NCI-H510A (cell line): ENCODE results near the gene STXBP3.
"Not testable (repeated sequence)": the region's sequence is repeated elsewhere in the genome, so short reads cannot be mapped to it uniquely, and the experiment has no call there.

Source experiments
- DNase-seq: peaks from one replicate; lab custom pipeline; 2025; lab: John Stamatoyannopoulos, UW

STXBP3 gene

DNA sequence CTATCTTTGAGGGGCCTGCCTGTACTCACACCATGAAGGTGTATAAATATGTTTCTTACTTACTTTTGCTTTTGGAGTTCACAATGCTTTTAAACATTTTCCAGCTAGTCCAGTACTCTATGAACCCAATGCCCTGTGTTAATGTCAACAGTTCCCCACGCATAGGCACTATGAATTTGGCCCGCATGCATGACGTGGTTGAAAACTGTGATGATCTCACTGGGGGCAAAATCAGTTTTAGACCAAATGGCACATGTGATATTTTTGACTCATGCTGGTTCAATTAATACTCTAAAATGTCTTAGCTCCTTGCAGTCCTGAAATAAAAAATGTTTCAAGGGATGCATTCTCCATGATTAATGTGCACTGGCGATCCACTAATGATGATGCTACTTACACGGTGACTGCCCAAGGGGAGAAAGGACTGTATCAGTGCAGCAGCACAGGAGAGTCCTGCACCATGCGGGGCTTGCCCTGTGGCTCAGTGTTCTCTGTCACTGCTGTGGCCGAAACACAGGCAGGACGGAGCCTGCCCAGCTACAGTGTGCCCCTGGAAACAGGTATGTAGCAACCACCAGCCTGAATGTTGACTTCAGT lies 18.0 kb upstream of the STXBP3 start:
- no peak for DNase-seq

DNA sequence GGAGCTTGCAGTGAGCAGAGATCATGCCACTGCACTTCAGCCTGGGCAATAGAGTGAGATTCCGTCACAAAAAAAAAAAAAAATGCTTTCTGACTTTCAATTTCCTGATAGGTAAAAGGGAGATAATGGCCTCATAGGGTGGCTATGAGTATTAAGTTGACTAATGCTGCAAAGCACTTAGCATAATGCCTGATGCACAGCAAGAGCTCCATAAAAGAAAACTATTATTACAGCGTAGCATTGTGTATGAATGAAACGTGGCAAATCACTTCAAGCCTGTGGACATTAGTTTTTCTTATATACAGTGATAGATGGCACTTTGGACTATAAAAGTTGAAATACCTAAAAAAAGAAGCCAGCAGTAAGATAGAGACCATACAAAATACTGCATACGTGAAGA lies 17.0 kb upstream of the STXBP3 start:
- no peak for DNase-seq

DNA sequence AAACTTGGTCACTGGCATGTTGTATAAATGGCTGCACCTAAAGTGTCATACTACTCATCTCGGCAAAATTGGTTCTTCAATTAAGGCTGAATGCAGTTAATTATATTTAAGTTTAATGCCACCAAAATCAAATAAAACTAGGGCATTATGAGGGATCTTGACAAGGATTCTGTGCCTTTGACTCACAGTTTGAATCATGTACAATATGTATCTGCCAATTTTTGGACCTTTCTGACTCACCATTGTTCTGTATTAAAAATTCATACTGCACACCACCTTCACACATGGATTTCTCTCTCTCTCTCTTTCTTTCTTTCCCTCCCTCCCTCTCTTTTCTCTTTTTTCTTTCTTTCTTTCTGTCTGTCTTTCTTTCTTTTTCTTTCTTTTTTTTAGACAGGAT lies 14.1 kb upstream of the STXBP3 start:
- no peak for DNase-seq

DNA sequence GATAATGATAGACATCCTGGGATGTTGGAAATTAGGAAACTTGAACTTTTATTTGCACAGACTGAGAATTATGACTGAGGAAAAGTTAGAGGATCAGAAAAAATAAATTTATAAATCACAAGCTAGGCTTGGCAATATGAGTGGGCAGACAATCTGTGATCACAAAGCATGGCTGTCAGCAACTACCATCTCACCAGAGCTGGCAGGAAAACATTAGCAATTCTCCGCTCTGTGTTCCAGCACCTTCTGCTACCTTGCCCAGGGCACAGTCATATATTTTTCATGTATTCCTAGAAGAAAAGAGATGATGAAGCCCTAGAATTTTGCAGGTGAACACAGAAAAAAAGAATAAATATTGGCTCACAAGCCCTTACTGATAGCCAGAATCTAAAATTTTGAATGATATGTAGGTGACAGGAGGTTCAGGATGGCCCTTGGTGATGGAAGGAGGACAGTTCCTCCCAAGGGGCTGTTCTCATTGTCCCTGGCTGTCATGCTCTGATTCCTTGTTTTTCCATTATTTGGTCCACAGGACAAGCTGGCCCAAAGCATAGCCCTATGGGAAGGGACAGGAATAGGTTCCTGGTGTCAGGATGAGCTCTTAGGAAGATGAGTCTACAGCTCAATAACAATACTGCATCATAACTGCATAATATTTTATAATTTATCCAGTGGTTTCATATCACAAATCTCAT lies 12.2 kb upstream of the STXBP3 start:
- DNase-seq: no peak

DNA sequence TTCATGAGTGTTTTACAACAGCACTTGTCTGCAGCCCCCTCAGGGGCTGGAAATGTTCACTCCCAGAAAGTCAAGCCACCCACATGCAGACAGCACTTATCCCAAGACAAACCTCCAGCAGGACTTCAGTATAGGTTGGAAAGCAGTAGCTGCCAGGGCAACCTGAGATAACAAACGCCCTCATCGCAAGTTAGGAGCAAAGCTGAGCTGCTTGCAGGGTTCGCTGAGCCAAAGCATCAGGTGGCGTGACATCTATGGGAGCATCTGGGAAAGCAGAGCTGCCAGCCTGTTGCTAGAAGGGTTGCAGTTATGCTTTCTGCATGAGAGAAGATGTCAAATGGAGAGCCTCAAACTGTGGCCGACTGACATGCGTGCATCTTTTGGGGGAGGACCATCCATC lies 4.2 kb upstream of the STXBP3 start:
- no peak for DNase-seq

DNA sequence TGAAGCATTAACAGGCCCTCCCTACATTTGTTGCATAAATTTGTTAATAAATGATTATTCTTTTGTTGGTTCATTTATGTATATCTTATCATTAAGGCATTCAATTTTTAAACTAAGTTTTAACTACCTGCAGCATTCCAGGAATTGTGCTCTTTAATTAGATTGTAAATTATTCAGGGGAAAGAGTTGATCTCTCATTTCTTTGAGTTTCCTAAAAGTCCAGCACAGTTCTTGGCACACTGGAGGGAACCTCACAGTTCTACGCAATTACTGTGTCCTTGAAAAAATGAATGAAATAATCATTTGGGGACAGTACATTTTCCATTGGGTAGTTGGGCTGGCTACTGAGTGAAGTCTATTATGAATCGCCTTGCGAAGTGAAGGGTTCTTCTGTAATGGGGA lies 493 bp upstream of the STXBP3 start:
- no peak for DNase-seq

DNA sequence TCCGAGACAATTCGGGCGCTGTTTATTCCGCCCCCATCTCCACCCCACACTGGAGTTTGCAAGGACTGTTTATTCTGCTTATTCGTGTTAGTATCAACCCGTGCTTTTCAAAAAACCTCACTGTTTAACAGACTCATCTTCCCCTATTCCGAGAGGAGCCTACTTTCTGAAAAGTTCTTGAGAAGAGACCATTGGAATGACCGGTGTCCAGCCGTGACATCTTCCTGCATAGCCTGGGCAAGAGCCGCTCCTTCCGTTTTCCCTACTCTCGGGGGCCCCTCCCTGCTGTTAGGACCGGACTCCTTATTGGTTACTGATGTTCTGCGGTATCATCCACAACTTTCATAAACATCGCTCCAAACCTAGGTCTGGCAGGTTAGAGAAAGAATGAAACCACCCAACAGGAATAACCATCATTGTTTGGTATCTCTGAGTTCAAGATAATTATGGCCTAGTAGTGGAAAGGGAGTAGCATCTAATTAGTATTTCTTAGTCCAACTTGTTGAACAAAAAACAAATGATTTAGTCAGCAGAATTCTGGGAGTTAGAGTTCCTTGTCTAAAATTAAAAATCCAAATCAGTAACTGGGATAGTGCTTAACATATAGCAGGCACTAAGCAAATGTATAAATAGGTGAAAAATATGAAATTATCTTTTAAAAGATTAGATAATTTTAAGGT lies 837 bp downstream of the STXBP3 start:
- peak; percentile 55 for DNase-seq

DNA sequence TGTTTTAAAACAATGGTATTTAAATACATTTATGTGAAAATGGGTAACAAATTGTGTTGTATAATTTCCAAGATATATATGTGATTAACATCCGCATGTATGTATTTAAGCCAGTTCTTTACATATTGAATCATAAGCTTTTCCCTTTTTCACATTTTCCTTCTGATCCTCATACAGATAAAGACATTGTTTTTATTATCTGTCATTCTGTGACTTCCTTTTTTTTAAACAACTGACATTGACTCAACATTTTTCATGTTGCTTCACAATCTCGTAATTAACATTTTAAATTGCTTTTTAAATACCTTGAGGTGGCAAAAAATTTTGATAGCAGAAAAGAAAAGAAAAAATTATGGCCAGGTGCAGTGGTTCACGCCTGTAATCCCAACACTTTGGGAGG lies 1.4 kb downstream of the STXBP3 start:
- no peak for DNase-seq

DNA sequence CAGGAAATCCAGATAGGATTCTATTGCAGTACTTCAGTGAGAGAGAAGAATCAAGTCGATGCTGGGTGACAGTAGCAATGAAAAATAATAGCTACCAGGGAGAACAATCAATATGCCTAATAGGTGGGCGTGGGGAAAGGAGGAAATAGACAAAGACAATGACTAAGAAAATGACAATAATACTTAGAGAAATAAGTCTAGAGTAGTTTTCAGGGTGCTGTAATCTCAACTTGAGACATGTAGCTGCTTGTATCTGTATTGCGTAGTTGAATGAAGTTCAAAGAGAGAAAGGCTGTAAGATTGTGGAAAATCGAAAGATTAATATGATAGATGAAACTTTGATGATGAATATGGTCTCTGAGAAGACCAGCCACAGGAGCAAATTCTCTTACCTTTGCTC lies 2.6 kb downstream of the STXBP3 start:
- no peak for DNase-seq

DNA sequence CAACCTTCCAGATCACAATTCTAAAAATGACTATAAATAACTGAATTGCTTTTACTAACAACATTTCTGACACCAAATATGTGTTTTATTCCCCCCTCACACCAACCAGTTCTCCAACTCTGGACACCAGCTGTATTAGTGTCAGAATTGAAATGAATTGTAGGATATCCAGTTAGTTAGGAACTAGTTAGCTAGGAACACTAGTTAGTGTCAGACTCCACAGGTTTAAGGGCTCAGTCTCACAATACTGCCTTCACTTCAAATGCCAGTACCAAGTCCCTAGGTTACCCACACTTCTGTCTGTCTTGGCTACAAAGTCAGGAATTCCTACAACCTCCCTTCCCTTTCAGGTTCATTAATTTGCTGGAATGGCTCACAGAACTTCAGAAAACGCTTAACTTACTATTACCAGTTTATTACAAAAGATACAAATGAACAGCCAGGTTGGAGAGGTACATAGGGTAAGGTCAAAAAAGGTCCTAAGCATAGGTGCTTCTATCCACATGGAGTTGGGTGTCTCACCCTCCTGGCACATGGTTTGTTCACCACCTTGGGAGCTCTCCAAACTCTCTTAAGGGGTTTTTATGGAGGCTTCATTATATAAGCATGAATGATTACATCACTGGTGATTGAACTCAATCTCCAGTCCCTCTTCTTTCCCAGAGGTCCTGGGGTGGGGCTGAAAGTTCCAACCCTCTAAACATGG lies 4.2 kb downstream of the STXBP3 start:
- DNase-seq: no peak

DNA sequence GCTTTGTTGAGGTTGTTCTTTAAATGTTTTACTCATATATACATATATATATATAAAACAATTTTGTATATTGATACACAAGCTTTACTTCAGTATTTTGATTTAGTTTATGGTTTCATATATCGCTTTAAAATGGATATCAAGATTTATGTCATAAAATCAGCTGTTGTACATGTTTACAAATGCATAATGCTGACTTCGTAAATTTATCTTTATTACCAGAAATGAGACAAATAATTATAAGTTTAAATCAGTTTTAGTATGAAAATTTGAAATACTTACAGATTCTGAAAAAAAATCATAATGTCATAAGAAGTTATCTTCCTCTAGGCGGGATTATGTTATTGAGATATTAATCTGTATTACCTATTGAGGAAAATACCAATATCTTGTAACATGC lies 6.9 kb downstream of the STXBP3 start:
- DNase-seq: no peak

DNA sequence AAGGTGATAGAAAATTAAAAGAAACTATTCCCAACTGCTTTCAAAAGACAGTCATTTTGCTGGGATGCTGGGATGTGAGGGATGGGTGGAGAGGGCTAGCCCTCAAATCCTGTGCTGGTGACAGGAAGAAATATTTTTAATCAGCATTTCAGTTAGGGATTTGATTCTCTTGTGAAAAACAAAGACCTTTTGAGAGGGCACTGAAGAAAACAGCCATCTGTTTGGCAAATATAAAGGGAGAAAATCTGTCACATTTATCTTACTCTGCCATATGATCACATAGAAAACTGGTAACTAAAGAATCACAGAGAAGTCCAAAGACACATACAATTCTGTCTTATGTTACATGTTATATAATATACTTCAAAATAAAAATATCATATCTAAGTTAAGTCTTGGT lies 12.3 kb downstream of the STXBP3 start:
- DNase-seq: no peak

DNA sequence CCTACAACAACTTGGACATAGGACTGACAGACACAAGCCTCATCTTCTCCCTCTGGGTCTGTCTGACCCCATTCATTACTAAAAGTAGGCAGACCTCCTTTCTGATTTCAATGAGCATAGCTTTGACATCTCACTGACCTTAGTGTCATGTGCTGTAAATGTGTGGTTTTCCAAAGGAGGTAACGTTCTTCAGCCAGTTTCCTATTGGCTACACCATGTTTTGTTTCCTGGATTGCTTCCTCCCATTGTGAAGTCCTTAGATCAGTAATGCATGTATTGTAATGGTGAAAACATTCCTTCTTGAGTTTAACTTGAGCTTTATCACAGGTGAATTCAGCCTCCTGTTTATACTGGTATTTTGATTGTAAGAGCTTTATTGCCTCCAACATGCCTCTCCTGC lies 20.6 kb downstream of the STXBP3 start:
- DNase-seq: no peak

DNA sequence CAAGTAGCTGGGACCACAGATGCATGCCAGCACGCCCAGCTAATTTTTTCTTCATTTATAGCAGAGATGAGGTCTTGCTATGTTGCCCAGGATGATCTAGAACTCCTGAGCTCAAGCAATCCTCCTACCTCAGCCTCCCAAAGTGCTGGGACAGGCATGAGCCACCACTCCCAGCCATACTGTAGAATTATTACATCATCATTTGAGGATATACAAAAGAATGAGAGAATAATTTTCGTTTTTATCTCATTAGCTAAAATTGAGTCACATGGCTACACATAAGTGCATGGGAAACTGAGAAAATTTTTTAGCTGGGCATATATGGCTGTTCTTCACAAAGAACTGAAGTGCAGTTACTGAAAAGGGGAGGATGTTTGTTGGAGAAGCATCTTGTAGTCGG lies 21.2 kb downstream of the STXBP3 start:
- no peak for DNase-seq

DNA sequence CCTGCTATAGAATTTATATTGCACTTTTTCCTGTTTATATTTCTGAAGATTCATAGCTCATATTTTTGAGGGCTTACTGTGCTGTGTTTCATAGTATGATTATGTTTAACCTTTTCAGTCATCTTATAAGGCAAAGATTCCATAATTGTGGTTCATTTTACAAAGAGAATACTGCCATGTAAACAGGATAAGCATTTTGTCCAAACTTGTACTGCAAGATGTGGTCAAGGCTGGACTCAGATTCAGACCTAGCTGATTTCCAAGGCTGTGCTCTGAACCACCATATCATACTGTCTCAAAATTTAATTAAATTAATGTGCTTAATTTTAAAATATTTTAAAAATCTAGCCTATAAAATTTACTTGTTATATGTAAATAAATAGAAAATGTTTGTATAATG lies 31.4 kb downstream of the STXBP3 start:
- DNase-seq: no peak

DNA sequence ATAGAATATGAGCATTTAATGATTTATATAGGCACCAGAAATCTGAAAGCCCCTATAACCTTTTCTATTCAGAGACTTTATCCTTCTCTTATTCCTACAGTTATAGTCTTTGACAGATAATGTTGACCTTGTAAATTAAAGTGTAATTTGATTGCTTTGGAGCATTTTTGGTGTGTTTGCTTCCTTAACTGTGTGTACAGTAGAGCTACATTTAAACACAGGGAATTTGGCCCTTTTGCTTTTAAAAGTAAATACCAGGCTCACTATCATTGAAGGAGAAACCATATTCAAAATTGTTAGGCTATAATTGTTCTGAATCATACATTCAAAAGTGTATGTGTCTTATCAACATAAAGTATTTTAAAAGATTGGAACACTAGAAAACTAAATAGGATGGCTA lies 33.0 kb downstream of the STXBP3 start:
- DNase-seq: no peak

DNA sequence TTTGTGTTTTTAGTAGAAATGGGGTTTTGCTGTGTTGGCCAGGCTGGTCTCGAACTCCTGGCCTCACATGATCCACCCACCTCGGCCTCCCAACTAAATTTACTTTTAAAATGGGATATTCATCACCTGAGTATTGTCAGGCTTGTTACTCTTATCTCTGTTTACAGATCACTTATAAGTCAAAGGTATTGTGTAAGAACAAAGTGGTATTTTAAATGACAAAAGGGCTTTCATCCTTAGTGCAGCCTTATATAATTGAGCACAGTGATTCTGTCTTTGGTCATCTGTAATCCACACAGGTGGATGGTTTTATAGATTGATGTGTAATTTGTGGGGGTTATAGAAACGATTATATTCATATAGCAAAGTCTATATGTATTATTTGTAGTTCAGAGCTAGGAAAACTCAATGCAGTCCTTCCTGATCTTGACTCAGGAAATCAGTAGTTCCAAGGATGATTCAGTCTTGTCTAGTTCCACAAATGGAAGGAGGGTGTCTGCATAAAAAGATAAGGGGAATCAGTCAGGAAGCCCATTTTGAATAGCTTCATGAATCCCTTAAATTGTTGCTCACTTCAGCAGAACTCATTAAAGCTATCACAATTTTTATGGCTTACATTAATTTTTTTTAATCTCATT lies 34.6 kb downstream of the STXBP3 start:
- no peak for DNase-seq

DNA sequence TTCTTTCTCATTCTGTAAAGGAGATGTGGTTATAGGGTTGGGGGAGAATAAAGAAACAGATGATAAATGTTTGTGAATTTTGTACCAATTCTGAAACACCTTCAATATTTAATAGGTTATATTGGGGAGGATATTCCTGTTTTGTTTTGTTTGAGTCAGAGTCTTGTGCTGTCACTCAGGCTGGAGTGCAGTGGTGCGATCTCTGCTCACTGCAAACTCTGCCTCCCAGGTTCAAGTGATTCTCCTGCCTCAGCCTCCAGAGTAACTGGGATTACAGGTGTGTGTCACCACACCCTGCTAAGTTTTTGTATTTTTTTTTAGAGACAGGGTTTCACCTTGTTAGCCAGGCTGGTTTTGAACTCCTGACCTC lies 35.1 kb downstream of the STXBP3 start:
- not testable (repeated sequence) for DNase-seq

DNA sequence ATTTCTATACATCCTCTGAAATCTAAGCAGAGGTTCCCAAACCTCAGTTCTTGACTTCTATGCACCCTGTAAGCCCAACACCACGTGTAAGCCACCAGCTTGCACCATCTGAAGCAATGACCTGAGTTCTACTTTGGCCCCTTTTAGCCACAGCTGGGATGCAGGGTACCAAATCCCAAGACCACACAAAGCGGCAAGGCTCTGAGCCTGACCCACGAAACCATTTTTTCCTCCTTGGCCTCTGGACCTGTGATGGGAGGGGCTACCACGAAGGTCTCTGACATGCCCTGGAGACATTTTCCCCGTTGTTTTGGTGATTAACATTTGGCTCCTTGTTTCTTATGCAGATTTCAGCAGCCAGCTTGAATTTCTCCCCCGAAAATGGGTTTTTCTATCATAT lies 38.8 kb downstream of the STXBP3 start:
- DNase-seq: no peak

DNA sequence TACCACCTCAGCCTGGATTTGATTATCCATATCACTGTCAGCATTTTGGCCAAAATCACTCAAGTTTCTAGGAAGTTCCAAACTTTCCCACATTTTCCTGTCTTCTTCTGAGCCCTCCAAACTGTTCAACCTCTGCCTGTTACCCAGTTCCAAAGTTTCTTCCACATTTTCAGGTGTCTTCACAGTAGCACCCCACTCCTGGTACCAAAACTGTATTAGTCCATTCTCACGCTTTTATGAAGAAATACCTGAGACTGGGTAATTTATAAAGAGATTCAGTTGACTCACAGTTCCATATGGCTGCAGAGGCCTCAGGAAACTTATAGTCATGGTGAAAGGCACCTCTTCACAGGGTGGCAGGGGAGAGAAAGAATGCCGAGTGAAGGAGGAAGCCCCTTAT lies 39.4 kb downstream of the STXBP3 start:
- no peak for DNase-seq

DNA sequence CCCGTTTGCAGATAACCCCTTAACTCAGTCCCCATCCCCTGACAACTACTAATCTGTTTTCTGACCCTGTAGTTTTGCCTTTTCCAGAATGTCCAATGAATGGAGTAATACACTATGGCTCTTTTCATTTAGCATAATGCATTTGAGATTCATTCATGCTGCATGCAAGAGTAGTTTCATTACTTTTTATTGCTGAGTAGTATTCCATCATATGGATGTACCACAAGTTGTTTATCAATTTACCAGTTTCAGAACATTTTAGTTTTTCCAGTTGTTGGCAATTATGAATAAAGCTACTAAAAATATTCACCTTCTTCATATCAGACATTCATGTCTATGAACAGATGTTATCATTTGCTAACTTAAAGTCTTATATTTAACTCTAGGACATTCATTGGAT lies 45.3 kb downstream of the STXBP3 start:
- DNase-seq: no peak

DNA sequence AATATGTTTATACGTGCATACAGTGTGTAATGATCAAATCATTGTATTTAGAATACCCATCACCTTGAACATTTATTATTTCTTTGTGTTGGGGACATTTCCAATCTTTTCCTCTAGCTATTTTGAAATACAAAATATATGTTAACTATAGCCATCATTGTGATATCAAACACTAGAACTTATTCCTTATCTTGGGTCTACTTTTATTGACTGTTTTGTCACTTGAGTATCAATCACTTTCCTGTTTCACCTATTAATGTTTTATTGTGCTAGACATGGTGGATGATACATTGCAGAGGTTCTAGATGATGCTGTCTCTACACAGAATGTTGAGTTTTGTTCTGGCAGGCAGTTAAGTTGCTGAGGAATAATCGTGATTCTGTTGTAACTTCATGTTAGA lies 45.9 kb downstream of the STXBP3 start:
- no peak for DNase-seq

DNA sequence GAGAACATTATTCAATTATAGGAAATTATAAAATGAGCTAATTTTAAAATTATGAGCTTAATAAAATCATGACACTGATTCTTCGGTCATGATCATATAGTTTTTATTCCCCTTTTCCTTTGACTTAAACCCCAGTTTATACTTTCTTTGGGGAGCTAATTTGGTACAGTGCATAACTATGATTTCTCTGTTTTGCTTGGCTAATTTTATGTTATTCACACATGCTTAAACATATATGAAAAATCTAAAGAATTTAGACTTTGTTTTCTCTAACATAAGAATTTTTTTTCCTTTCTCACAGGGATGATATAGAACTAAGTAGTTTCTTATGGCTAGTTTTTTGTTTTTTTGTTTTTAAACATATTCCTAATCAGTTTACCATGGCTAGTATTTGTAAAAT lies 52.5 kb downstream of the STXBP3 start:
- DNase-seq: no peak
